Ishikawa (cell line): Measurements from ENCODE around the gene ANKHD1.
A peak's percentile ranks its signal among the peaks of the same experiment; 100 is the strongest.

Experiments
- CEBPB ChIP-seq: IDR thresholded peaks from 2 replicates; pipeline ENCODE4 v1.6.1; 2012
- CREB1 ChIP-seq: IDR thresholded peaks from 2 replicates; pipeline ENCODE4 v1.6.1; 2012; ENCODE audit warnings: low read depth
- EGR1 ChIP-seq: IDR thresholded peaks from 2 replicates; pipeline ENCODE4 v1.6.1; 2012
- EP300 ChIP-seq: IDR thresholded peaks from 2 replicates; pipeline ENCODE4 v1.6.1; 2012; ENCODE audit warnings: borderline replicate concordance
- FOXM1 ChIP-seq: IDR thresholded peaks from 2 replicates; pipeline ENCODE4 v1.6.1; 2012; ENCODE audit warnings: low read depth, borderline replicate concordance
- NFIC ChIP-seq: IDR thresholded peaks from 2 replicates; pipeline ENCODE4 v1.6.1; 2012
- RAD21 ChIP-seq: IDR thresholded peaks from 2 replicates; pipeline ENCODE4 v1.6.1; 2012; ENCODE audit warnings: low read depth
- TAF1 ChIP-seq: IDR thresholded peaks from 2 replicates; pipeline ENCODE4 v1.6.1; 2012; ENCODE audit warnings: low read depth, mild to moderate bottlenecking
- TCF12 ChIP-seq: IDR thresholded peaks from 2 replicates; pipeline ENCODE4 v1.6.1; 2012; ENCODE audit warnings: low read depth
- TEAD4 ChIP-seq: IDR thresholded peaks from 2 replicates; pipeline ENCODE4 v1.6.1; 2012
- YY1 ChIP-seq: IDR thresholded peaks from 2 replicates; pipeline ENCODE4 v1.6.1; 2012; ENCODE audit warnings: low read depth
- ZBTB7A ChIP-seq: IDR thresholded peaks from 2 replicates; pipeline ENCODE4 v1.6.1; 2012; ENCODE audit warnings: low read depth
- TF ChIP-seq, protein P1 (sequence below): IDR thresholded peaks from 2 replicates; pipeline ENCODE4 v1.6.1; 2012
- TF ChIP-seq, protein P2 (sequence below): IDR thresholded peaks from 2 replicates; pipeline ENCODE4 v1.6.1; 2012; ENCODE audit warnings: low read depth, mild to moderate bottlenecking
- TF ChIP-seq, protein P3 (sequence below): IDR thresholded peaks from 2 replicates; pipeline ENCODE4 v1.6.1; 2012

Gene ANKHD1

DNA sequence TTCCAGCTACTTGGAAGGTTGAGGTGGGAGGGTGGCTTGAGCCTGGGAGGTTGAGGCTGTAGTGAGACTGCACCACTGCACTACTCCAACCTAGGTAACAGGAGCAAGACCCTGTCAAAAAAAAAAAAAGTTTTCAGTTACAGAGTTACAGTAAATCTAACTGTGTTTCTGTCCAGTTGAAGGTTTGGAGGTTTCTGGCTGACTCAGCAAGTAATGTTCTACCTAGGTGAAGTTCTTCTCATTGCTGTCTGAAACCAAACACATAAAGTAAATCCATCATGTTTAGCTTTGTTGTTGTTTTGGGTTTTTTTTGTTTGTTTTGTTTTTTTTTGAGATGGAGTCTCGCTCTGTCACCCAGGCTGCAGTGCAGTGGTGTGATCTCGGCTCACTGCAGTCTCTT lies 7.9 kb upstream of the ANKHD1 start:
- no peak for TF ChIP-seq EP300
- no peak for TF ChIP-seq NFIC
- no peak for TF ChIP-seq TAF1
- TF ChIP-seq, protein P1, sequence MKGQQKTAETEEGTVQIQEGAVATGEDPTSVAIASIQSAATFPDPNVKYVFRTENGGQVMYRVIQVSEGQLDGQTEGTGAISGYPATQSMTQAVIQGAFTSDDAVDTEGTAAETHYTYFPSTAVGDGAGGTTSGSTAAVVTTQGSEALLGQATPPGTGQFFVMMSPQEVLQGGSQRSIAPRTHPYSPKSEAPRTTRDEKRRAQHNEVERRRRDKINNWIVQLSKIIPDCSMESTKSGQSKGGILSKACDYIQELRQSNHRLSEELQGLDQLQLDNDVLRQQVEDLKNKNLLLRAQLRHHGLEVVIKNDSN: no peak
- TF ChIP-seq CEBPB: no peak
- TF ChIP-seq TCF12: no peak
- TF ChIP-seq, protein P2, sequence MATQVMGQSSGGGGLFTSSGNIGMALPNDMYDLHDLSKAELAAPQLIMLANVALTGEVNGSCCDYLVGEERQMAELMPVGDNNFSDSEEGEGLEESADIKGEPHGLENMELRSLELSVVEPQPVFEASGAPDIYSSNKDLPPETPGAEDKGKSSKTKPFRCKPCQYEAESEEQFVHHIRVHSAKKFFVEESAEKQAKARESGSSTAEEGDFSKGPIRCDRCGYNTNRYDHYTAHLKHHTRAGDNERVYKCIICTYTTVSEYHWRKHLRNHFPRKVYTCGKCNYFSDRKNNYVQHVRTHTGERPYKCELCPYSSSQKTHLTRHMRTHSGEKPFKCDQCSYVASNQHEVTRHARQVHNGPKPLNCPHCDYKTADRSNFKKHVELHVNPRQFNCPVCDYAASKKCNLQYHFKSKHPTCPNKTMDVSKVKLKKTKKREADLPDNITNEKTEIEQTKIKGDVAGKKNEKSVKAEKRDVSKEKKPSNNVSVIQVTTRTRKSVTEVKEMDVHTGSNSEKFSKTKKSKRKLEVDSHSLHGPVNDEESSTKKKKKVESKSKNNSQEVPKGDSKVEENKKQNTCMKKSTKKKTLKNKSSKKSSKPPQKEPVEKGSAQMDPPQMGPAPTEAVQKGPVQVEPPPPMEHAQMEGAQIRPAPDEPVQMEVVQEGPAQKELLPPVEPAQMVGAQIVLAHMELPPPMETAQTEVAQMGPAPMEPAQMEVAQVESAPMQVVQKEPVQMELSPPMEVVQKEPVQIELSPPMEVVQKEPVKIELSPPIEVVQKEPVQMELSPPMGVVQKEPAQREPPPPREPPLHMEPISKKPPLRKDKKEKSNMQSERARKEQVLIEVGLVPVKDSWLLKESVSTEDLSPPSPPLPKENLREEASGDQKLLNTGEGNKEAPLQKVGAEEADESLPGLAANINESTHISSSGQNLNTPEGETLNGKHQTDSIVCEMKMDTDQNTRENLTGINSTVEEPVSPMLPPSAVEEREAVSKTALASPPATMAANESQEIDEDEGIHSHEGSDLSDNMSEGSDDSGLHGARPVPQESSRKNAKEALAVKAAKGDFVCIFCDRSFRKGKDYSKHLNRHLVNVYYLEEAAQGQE: no peak
- TF ChIP-seq, protein P3, sequence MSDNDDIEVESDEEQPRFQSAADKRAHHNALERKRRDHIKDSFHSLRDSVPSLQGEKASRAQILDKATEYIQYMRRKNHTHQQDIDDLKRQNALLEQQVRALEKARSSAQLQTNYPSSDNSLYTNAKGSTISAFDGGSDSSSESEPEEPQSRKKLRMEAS: no peak
- TF ChIP-seq TEAD4: no peak
- no peak for TF ChIP-seq FOXM1
- TF ChIP-seq CREB1: no peak
- no peak for TF ChIP-seq RAD21

DNA sequence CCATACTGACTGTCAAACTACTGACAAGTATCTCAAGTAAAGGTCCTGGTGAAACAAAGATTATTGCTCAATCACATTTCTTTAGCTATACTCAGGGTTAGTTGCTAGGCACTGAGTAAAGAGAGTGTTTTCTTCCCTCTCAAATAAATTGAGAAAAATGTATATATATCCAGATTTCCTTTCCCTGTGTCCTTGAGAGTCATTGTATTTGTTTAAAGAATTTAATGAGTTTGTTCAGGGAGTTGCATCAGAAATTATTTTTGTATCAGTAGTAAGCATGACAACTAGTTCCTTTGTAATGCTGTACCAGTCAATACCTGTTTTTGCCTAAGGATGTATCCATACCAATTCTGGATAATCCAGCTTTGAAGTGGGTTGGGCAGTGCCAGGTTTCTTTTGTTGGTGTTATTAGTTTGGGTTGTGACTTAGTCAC lies 3.2 kb upstream of the ANKHD1 start:
- no peak for TF ChIP-seq RAD21
- TF ChIP-seq, protein P1: no peak
- no peak for TF ChIP-seq FOXM1
- TF ChIP-seq, protein P2: no peak
- no peak for TF ChIP-seq NFIC
- no peak for TF ChIP-seq CREB1
- no peak for TF ChIP-seq TAF1
- TF ChIP-seq, protein P3: no peak
- no peak for TF ChIP-seq YY1
- TF ChIP-seq TCF12: no peak
- TF ChIP-seq ZBTB7A: no peak
- no peak for TF ChIP-seq TEAD4
- no peak for TF ChIP-seq EGR1
- no peak for TF ChIP-seq CEBPB

DNA sequence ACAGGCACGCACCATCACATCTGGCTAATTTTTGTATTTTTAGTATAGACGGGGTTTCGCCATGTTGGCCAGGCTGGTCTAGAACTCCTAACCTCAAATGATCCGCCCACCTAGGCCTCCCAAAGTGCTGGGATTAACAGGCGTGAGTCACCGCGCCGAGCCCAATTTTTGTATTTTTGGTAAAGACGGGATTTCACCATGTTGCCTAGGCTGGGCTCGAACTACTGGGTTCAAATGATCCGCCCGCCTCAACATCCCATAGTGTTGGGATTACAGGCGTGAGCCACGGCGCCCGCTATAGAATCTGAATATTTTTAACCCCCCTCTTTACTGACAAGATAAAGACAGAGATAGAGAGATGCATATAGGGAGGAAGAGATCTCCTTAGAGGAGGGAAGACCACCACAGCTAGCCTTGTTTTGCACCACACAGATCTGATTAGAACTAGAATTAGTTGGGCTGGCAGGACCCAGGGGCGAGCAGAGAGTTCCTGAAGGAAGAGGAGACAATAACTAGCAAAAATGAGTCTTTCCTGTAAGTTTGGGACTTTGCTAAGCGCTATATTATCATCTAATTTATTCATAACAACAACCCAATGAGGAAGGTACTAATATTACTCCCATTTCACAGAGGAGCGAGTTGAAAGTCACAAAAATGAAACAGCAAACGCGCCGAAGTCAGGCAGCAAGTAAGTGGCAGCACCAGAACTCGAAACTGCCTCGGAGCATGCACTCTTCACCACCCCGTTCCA lies 1.5 kb upstream of the ANKHD1 start:
- TF ChIP-seq ZBTB7A (no peak), TAF1 (no peak), CREB1 (no peak), EGR1 (no peak), TCF12 (no peak), TEAD4 (no peak), EP300 (no peak)
- TF ChIP-seq, protein P1: no peak
- TF ChIP-seq, protein P2: no peak

DNA sequence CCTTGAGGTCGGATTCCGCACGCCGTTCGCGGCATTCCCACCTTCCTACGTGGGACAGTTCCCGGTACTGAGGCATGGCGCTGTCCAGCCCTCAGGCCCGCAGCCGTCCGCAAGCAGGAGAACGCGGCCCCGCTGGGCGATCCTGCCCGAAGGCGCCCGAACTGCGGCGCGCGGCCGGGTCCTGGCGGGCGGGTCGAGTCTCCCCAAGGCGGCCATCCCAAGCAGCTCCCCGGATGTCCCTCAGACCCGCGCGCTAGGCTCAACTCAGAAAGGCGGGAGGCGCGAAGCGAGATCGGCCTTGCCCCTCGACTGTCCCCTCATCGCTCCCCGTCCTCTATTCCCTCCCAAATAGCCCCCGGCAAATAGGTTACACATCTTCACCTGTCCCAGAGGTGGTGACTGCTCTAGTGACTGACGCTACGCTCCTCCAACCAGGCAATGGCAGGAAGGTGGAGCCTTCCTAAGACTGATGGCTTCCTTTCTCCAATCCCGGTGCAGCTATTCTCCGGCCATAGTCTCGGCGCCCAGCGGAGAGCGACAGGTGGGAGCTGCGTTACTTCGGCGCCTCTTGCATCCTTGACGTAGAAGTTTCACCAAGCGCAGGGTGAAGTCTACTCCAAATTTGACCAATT lies 787 bp upstream of the ANKHD1 start:
- TF ChIP-seq EGR1 (no peak), EP300 (no peak), TEAD4 (peak; percentile 71), YY1 (peak; percentile 71), TCF12 (0 out of 2 replicates have a peak, but pooled peaks have one; percentile 9)
- TF ChIP-seq, protein P1: no peak
- TF ChIP-seq, protein P2: peak; percentile 96
- TF ChIP-seq, protein P3: peak; percentile 91
